Neutrophil (primary cell): ENCODE data around the gene GOLGA6A.

Experiments
- H3K27ac ChIP-seq: fragments of 200-600 bp; sonication (generic); 2 replicates; pipeline ENCODE4 v1.5.1; 2016; ENCODE audit warnings: mild to moderate bottlenecking, moderate library complexity
- H3K27me3 ChIP-seq: fragments of 200-600 bp; sonication (generic); 2 replicates; pipeline ENCODE4 v1.6.0; 2016; ENCODE audit warnings: mild to moderate bottlenecking
- H3K36me3 ChIP-seq: fragments of 200-600 bp; sonication (generic); 2 replicates; pipeline ENCODE4 v1.5.1; 2017
- H3K4me1 ChIP-seq, 2 experiments: fragments of 200-600 bp in 1 of 2; sonication (generic) in 1 of 2; 1 replicate in 1 of 2; 2 replicates in 1 of 2; pipeline versions ENCODE4 v1.5.1 to v1.6.1; 2013 to 2016; ENCODE audit warnings: low read depth in 1 of 2, low read length in 1 of 2, mild to moderate bottlenecking in 1 of 2, moderate library complexity in 1 of 2; ENCODE audit not compliant: control insufficient read depth in 1 of 2, insufficient read depth in 1 of 2
- H3K4me3 ChIP-seq, 2 experiments: fragments of 200-600 bp in 1 of 2; sonication (generic) in 1 of 2; 1 replicate in 1 of 2; 2 replicates in 1 of 2; pipeline ENCODE4 v1.5.1; 2013 to 2016; ENCODE audit warnings: low read depth in 1 of 2, low read length in 1 of 2, mild to moderate bottlenecking in 1 of 2, moderate library complexity in 1 of 2
- H3K9me3 ChIP-seq: fragments of 200-600 bp; sonication (generic); 2 replicates; pipeline ENCODE4 v1.5.1; 2016
- TF ChIP-seq, protein P1 (sequence below): fragments of 200-600 bp; sonication (generic); IDR thresholded peaks from 2 replicates; pipeline ENCODE4 v1.5.1; 2016; ENCODE audit warnings: antibody characterized with exemption

GOLGA6A gene

DNA sequence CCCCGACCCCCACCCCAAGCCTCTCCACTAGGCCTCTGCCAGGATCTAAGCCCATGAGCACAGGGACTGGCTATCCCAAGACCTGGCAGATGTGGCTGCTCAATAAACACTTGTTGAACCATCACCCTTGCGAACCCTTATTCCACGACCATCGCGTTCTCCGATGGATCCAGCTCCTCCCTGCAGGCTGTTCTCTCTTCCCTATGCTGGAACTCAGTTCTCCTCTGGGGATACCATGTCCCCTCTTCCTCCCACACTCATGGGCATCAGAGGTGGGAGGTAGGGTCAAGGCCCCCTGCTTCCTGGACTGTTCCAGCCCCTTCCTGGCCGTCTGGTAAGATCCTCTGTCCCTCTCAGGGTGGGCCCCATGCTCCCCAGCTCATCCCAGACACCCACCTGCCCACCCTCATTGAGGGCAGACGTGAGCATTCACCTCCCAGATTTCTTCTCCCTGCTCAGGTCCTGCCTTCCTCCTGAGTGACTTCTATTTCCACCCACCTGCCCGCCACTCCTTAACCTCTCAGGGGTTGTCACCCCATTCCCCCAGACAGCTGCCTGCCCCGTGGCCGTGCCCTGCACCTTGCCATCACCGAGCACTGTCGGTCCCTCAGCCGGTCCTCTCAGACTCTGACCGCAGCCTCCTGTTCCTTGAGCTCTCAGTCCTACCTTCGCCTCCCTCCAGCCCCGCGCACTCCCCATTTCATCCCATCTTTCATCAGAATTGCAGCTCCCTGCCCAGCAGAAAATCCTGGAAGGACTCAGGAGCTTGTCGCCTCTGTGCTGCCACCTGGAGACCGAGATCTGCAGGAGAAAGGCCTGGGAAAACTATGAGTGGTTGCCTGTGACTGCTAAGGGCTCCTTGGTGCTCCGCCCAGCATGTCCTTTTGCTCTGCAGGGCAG, 45.8 kb downstream of the GOLGA6A start:
- Histone ChIP-seq H3K4me3 (no peak overlapping the region), H3K27me3 (no peaks in the 10 kb centered on the region), H3K27ac (no peak overlapping the region), H3K4me1 (peaks cover 0 to 2% of the 10 kb centered on the region in 2 experiments), H3K36me3 (peaks cover 72% of the 10 kb centered on the region), H3K9me3 (no peaks in the 10 kb centered on the region)
- TF ChIP-seq, protein P1, sequence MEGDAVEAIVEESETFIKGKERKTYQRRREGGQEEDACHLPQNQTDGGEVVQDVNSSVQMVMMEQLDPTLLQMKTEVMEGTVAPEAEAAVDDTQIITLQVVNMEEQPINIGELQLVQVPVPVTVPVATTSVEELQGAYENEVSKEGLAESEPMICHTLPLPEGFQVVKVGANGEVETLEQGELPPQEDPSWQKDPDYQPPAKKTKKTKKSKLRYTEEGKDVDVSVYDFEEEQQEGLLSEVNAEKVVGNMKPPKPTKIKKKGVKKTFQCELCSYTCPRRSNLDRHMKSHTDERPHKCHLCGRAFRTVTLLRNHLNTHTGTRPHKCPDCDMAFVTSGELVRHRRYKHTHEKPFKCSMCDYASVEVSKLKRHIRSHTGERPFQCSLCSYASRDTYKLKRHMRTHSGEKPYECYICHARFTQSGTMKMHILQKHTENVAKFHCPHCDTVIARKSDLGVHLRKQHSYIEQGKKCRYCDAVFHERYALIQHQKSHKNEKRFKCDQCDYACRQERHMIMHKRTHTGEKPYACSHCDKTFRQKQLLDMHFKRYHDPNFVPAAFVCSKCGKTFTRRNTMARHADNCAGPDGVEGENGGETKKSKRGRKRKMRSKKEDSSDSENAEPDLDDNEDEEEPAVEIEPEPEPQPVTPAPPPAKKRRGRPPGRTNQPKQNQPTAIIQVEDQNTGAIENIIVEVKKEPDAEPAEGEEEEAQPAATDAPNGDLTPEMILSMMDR = no peak

DNA sequence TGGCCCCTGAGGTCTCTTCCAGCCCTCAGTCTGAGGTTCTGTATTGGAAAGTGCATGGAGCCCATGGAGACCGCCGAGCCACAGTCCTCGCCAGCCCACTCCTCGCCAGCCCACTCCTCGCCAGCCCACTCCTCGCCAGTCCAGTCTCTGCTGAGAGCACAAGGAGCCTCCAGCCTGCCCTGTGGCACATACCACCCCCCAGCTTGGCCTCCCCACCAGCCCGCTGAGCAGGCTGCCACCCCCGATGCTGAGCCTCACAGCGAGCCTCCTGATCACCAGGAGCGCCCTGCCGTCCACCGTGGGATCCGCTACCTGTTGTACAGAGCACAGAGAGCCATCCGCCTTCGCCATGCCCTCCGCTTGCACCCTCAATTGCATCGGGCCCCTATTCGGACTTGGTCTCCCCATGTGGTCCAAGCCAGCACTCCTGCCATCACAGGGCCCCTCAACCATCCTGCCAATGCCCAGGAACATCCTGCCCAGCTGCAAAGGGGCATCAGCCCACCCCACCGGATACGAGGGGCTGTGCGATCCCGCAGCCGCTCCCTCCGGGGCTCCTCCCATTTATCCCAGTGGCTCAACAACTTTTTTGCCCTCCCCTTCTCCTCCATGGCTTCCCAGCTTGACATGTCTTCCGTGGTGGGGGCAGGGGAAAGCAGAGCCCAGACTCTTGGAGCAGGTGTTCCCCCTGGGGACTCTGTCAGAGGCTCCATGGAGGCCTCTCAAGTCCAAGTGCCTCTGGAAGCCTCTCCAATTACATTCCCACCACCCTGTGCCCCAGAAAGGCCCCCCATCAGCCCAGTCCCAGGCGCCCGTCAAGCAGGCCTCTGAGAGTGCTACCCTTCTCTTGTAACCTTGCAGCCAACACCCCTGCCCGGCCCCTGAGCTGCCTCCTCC, 47.0 kb downstream of the GOLGA6A start:
- no peak overlapping the region for H3K27ac ChIP-seq
- H3K4me1 ChIP-seq = peaks cover 0 to 2% of the 10 kb centered on the region in 2 experiments
- H3K27me3 ChIP-seq = no peaks in the 10 kb centered on the region
- H3K9me3 ChIP-seq = no peaks in the 10 kb centered on the region
- H3K4me3 ChIP-seq = no peak overlapping the region
- TF ChIP-seq, protein P1 = no peak
- peaks cover 72% of the 10 kb centered on the region for H3K36me3 ChIP-seq

DNA sequence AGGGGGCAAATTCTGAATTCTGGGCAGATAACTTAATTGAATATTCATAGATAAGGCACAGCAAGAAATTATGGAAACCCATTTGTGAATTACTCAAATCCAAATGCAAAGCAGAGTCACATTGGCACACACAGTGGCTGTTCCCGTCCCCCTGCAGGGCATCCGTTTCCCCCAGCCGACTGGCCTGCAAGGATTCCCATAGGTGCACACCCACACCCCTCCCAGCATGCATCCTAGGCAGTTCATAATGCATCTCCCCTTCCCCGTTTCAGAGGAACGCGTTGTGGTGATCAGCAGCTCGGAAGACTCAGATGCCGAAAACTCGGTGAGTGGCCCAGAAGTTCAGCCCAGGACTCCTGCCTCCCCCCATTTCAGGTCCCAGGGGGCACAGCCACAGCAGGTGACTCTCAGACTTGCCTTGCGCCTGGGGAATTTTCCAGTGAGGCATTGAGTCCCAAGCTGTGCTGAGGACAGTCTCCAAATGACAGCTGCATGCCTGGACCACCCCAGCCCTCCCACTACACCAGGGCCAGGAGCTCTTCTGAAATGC, 48.1 kb downstream of the GOLGA6A start:
- no peak overlapping the region for H3K4me3 ChIP-seq
- no peak overlapping the region for H3K27ac ChIP-seq
- H3K9me3 ChIP-seq = no peaks in the 10 kb centered on the region
- no peaks in the 10 kb centered on the region for H3K27me3 ChIP-seq
- TF ChIP-seq, protein P1 = no peak
- H3K36me3 ChIP-seq = peaks cover 81% of the 10 kb centered on the region
- peaks cover 0 to 2% of the 10 kb centered on the region in 2 experiments for H3K4me1 ChIP-seq

DNA sequence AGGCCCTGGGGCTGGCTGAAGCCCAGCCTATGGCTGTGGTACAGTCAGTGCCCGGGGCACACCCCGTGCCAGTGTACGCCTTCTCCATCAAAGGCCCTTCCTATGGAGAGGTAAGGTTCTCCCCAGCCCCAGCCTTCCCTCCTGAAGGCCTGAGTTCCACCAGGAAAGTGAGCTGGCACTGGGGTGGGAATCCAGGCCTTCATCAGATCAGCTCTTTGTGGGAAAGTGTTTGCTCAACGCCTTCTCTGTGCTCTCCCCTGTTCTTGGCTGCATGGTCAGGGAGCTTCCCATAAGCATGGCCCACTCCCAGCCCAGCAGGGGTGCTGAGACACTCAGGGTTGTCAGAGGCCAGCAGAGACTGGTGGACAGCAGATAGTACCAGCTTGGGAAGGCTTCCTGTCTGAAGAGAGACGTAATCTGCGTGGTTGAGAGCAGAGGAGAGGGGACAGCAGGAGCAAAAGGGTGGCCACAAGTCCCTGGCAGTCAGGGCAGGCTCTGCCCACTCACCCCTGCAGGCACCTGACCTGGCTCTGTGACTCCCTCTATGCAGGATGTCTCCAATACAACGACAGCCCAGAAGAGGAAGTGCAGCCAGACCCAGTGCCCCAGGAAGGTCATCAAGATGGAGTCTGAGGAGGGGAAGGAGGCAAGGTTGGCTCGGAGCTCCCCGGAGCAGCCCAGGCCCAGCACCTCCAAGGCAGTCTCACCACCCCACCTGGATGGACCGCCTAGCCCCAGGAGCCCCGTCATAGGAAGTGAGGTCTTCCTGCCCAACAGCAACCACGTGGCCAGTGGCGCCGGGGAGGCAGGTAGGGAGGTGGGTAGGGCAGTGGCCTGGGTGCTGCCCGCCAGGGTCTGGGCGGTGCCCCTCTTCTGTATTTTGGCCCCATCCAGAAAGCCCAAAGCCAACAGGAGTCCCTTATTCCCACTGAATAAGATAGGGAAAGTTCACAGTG, 49.5 kb downstream of the GOLGA6A start:
- no peaks in the 10 kb centered on the region for H3K27me3 ChIP-seq
- peaks cover 81% of the 10 kb centered on the region for H3K36me3 ChIP-seq
- no peak overlapping the region for H3K4me3 ChIP-seq
- no peaks in the 10 kb centered on the region for H3K9me3 ChIP-seq
- H3K4me1 ChIP-seq = peaks cover 0 to 2% of the 10 kb centered on the region in 2 experiments
- H3K27ac ChIP-seq = peak overlapping the region; percentile 11
- TF ChIP-seq, protein P1 = no peak
